AG04450 (cell line): ENCODE results near the gene CPT2. TPM values are rescaled to one million over a fixed set of nuclear protein-coding genes. Genes with fewer than 3 reads are reported as not detected.

Experiments
- CTCF ChIA-PET: fragments of 300-600, 350-600 bp; formaldehyde crosslinking; extraction: SDS; loops from one replicate; lab custom pipeline; 2022; ENCODE audit warnings: antibody characterized with exemption, inconsistent platforms; lab: Charles Lee
- POLR2A ChIA-PET: fragments of 350-600 bp; formaldehyde crosslinking; extraction: SDS; loops from one replicate; lab custom pipeline; 2021; ENCODE audit warnings: antibody characterized with exemption, inconsistent platforms; lab: Yijun Ruan, JAX
- DNase-seq: peaks from one replicate; pipeline ENCODE4 v3.0.0-alpha.2; 2011; ENCODE audit warnings: low read depth, low spot score
- H3K27ac ChIP-seq: one replicate; pipeline ENCODE4 v1.5.1; 2012; ENCODE audit warnings: low read depth, low read length, control low read depth
- H3K27me3 ChIP-seq: one replicate; pipeline ENCODE4 v1.6.0; 2012; ENCODE audit warnings: low read length; ENCODE audit not compliant: control insufficient read depth, insufficient read depth
- H3K4me3 ChIP-seq: 2 replicates; pipeline ENCODE4 v1.5.1; 2011; ENCODE audit warnings: mild to moderate bottlenecking, low read depth, low read length, control low read depth
- H3K9me3 ChIP-seq: 2 replicates; pipeline ENCODE4 v1.5.1; 2012; ENCODE audit warnings: low read length; ENCODE audit not compliant: control insufficient read depth, insufficient read depth
- CTCF ChIP-seq: IDR thresholded peaks from 2 replicates; pipeline ENCODE4 v1.5.1; 2011; ENCODE audit warnings: low read depth, low read length, control low read depth, inconsistent platforms
- polyA plus RNA-seq: library from polyadenylated mRNA; depleted of rRNA; stranded (reverse); fragments of >200 nt; gene quantifications from 2 replicates; pipeline ENCODE4 v1.2.3, GENCODE V29; 2011

The CPT2 gene
- polyA plus RNA-seq, 1 experiment: 17.6 TPM

- ChIA-PET CTCF (no interaction called here), POLR2A (no interaction called here)
- peak; percentile 91 for DNase-seq
- no peak overlapping the region for H3K4me3 ChIP-seq
- no peak for TF ChIP-seq CTCF
- no peaks in the 10 kb centered on the region for H3K9me3 ChIP-seq
- peak overlapping the region; percentile 75 for H3K27ac ChIP-seq
- H3K27me3 ChIP-seq: no peaks in the 10 kb centered on the region
These were observed 49.9 kb downstream of the CPT2 start for GRCh38 chr1:53246261-53247134.

- ChIA-PET CTCF (interaction anchor here (1.3 kb wide), 1 partner anchor 13 kb away, joined by 3 read pairs; no protein-coding TSS in a partner anchor), POLR2A (no interaction called here)
- Histone ChIP-seq H3K27me3 (no peaks in the 10 kb centered on the region), H3K9me3 (no peaks in the 10 kb centered on the region), H3K27ac (no peak overlapping the region), H3K4me3 (no peak overlapping the region)
- TF ChIP-seq CTCF: no peak
- no peak for DNase-seq
These were observed 53.1 kb downstream of the CPT2 start for GRCh38 chr1:53249706-53250105.

- ChIA-PET POLR2A (no interaction called here), CTCF (interaction anchor here (1.3 kb wide), 1 partner anchor 12 kb away, joined by 3 read pairs; no protein-coding TSS in a partner anchor)
- Histone ChIP-seq H3K27me3 (no peaks in the 10 kb centered on the region), H3K9me3 (no peaks in the 10 kb centered on the region), H3K27ac (no peak overlapping the region), H3K4me3 (no peak overlapping the region)
- TF ChIP-seq CTCF: no peak
- no peak for DNase-seq
These were observed 53.7 kb downstream of the CPT2 start for GRCh38 chr1:53250325-53250724.

GRCh38 chr1:53254011-53254640 is 57.5 kb downstream of the CPT2 start:
- no peaks in the 10 kb centered on the region for H3K9me3 ChIP-seq
- peak overlapping the region; percentile 63 for H3K27ac ChIP-seq
- DNase-seq: peak; percentile 6
- no peak overlapping the region for H3K4me3 ChIP-seq
- H3K27me3 ChIP-seq: no peaks in the 10 kb centered on the region
- CTCF ChIA-PET: interaction anchor here (0.7 kb wide), 1 partner anchor 138 kb away, joined by 3 read pairs; no protein-coding TSS in a partner anchor
- POLR2A ChIA-PET: no interaction called here
- no peak for TF ChIP-seq CTCF

GRCh38 chr1:53255031-53255430 is 58.4 kb downstream of the CPT2 start:
- POLR2A ChIA-PET: no interaction called here
- H3K27ac ChIP-seq: no peak overlapping the region

More at GRCh38 chr1:53255031-53255430, 58.4 kb downstream of the CPT2 start:
- DNase-seq: no peak
- CTCF ChIA-PET: no interaction called here
- Histone ChIP-seq H3K27me3 (no peaks in the 10 kb centered on the region), H3K9me3 (no peaks in the 10 kb centered on the region), H3K4me3 (no peak overlapping the region)
- TF ChIP-seq CTCF: 0 out of 2 replicates have a peak, but pooled peaks have one; percentile 23
